C4-2B (cell line): ENCODE measurements around the gene SORCS2.

ENCODE experiments used
- H3K27ac ChIP-seq: fragments of 450-650 bp; 2 replicates; pipeline ENCODE4 v1.5.1; 2017
- ZFX ChIP-seq: fragments of 450-650 bp; IDR thresholded peaks from 2 replicates; pipeline ENCODE4 v1.6.1; 2017
- TF ChIP-seq, protein P1 (sequence below): fragments of 450-650 bp; conservative IDR thresholded peaks from 2 replicates; pipeline ENCODE4 v1.5.1; 2017; ENCODE audit warnings: mild to moderate bottlenecking

SORCS2 gene

DNA sequence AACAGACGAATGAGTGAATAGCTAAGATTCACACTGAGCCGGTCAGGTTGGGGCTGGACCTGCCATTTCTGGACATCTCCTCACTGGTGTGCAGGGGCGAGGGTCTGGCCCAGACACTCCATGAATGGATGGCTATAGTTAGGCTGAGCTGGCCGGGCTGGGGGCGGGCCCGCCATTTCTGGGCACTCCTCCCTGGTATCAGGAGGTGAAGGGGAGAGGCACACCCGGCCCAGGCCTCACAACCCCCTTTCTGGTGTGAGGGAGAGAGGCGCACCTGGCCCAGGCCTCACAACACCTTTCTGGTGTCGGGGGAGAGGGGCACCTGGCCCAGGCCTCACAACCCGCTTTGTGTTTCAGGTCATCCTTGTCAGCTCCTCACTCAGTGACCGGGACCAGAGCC, 445.6 kb downstream of the SORCS2 start:
- no peak overlapping the region for H3K27ac ChIP-seq
- TF ChIP-seq, protein P1, sequence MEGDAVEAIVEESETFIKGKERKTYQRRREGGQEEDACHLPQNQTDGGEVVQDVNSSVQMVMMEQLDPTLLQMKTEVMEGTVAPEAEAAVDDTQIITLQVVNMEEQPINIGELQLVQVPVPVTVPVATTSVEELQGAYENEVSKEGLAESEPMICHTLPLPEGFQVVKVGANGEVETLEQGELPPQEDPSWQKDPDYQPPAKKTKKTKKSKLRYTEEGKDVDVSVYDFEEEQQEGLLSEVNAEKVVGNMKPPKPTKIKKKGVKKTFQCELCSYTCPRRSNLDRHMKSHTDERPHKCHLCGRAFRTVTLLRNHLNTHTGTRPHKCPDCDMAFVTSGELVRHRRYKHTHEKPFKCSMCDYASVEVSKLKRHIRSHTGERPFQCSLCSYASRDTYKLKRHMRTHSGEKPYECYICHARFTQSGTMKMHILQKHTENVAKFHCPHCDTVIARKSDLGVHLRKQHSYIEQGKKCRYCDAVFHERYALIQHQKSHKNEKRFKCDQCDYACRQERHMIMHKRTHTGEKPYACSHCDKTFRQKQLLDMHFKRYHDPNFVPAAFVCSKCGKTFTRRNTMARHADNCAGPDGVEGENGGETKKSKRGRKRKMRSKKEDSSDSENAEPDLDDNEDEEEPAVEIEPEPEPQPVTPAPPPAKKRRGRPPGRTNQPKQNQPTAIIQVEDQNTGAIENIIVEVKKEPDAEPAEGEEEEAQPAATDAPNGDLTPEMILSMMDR: no peak
- no peak for TF ChIP-seq ZFX

DNA sequence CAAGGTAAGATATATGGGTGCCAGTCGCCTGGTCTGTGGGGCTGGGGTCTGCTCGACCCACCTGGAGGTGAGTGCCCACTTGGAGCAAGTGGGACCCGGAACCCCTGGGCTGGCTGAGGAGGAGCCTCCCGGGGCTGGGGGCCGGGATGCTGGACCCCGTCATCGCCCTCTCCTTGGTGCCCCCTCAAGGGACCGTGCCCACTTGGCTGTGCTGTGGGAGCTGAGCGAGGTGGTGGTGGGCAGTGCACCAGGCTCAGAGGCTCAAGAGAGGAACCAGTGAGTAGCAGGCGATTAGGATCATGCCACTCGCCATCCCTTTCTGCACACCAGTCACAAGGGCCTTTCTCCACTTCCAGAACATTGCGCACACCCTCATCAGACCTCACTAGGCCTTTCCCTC, 446.2 kb downstream of the SORCS2 start:
- H3K27ac ChIP-seq: no peak overlapping the region
- TF ChIP-seq ZFX: no peak
- TF ChIP-seq, protein P1: no peak

DNA sequence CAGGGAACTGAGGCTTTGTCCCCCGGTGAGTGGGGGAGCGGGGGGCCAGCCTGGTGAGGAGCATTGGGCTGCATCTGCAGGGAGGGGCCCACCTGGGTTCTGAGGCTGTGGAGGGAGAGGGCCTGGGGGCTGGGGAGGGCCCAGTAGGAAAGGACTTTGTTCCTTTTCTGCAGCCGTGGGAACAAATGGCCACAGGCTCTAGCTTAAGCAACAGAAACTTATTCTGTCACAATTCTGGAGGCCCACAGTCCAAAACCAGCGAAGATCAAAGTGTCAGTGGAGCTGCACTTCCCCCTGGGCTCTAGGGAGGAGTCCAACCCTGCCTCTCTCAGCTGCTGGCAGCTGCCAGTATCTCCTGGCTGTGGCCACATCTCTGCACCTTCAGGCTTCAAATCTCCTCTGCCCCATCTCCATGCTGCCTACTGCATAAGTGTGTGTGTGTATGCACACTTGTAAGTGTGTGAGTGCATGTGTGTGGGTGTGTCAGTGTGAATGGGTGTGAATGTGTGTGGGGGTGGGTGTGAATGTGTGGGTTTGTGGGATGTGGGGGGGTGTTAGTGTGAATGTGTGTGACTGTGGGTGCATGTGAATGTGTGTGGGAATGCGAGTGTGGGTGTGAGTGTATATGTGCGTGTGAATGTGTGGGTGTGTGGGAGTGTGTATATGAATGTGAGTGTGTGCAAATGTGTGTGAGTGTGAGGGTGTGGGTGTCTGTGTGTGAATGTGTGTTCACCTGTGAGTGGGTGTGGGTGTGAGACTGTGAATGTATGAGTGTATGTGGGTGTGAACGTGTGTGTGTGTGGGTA, 446.8 kb downstream of the SORCS2 start:
- no peak overlapping the region for H3K27ac ChIP-seq
- TF ChIP-seq, protein P1: no peak
- no peak for TF ChIP-seq ZFX

DNA sequence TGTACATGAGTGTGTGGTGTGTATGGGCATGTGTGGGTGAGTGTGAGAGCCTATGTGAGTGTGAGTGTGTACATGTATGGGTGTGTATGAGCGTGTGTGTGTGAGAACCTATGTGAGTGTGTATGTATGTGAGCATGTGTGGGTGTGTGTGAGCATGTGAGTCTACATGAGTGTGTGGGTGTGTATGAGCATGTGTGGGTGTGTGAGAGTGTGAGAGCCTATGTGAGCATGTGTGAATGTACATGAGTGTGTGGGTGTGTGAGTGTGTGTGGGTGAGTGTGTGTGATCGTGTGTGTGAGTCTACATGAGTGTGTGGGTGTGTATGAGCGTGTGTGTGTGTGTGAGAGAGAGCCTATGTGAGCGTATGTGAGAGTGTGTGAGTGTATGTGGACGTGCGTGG, 447.8 kb downstream of the SORCS2 start:
- no peak for TF ChIP-seq ZFX
- TF ChIP-seq, protein P1: no peak

DNA sequence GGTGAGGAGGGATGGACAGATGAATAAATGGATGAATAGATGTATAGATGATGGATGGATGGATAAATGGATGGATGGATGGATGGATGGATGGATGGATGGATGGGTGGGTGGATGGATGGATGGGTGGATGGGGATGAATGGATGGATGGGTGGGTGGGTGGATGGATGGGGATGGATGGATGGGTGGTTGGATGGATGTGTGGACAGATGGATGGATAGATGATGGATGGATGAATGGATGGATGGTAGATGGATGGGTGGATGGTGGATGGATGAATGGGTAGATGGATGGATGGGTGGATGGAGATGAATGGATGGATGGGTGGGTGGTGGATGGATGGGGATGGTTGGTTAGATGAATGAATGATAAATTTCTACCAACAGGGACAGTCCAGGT, 449.4 kb downstream of the SORCS2 start:
- TF ChIP-seq, protein P1: no peak
- no peak for TF ChIP-seq ZFX

More for the DNA sequence above, 447.8 kb downstream of the SORCS2 start:
- H3K27ac ChIP-seq: no peak overlapping the region

DNA sequence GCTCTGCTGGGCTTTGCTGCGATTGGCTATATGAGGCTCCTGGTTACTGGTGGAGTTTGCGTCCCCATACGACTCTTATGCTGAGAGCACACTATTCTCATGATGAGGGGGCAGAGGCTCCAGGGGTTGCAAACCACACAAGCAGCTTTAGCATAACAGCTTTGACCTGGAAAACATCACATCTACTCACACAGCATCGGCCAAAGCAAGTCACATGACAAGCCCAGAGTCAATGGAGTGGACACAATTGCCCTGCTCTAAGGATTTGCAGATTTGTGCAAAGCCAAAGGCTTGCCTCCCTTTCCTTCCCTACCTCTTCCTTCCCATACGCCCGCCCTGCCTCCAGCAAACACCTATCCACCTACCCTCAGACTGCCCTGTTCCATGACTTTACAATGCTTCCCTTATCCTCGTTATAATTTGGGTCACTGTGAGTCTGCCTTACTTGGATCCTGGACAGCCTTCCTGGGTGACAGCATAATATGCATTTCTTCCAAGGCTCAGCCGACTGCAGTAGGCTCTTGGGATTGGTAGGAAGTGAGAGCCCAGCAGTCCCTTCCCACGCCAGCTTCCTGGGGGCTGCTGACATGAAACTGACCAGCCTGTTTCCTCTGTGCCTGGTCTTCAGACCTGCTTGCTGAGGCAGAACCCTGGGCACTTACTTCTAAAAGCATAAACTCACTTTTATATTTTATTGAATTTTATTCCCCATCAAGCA, 450.6 kb downstream of the SORCS2 start:
- TF ChIP-seq, protein P1: no peak
- TF ChIP-seq ZFX: no peak
- no peak overlapping the region for H3K27ac ChIP-seq

More for the DNA sequence above, 449.4 kb downstream of the SORCS2 start:
- no peak overlapping the region for H3K27ac ChIP-seq

DNA sequence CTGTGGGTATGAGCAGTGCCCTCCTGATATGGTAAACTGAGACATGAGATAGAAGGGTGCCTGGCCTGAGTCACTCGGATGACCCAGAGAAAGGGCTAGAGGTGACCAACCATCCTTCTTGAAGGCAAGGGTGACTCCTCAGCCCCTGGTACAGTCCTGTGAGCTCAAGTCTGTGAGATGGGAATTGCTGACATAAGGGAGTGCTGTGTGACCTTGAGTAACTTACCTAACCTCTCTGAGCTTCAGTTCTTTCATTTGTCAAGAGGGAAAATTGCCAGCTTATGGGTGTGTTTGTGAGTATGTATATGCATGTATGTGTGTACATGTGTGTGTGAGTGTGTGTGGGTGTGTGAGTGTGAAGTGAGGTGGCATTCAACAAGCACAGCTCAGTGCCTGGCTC, 452.8 kb downstream of the SORCS2 start:
- no peak for TF ChIP-seq ZFX
- TF ChIP-seq, protein P1: no peak

More for the DNA sequence above, 452.8 kb downstream of the SORCS2 start:
- no peak overlapping the region for H3K27ac ChIP-seq
